PC-3 (cell line): Measurements from ENCODE around the gene MAPKBP1. TPM values are rescaled to one million over a fixed set of nuclear protein-coding genes. Genes with fewer than 3 reads are reported as not detected.

ENCODE experiments used
- ATAC-seq: fragments of 200-7000 bp; cut with Tn5 transposase; 2 replicates; pipeline ENCODE4 v1.9.1; 2020; ENCODE audit warnings: mild to moderate bottlenecking, moderate library complexity
- BruUV-seq: library from RNA; stranded (reverse); fragments of 400-500 nt; replicated peaks from 2 replicates; lab custom pipeline; 2021; lab: Mats Ljungman, UMichigan
- CTCF ChIA-PET: fragments of 300-600 bp; sonication (Branson Sonifier 250); formaldehyde crosslinking; loops from one replicate; lab custom pipeline; 2022; ENCODE audit warnings: antibody characterized with exemption; lab: Charles Lee
- POLR2A ChIA-PET: fragments of 300-600 bp; sonication (Branson Sonifier 250); formaldehyde crosslinking; loops from one replicate; lab custom pipeline; 2022; ENCODE audit warnings: antibody characterized with exemption; ENCODE audit not compliant: unreplicated experiment; lab: Charles Lee
- DNase-seq: peaks from one replicate; pipeline ENCODE4 v3.0.0-alpha.2; 2015
- H2AFZ ChIP-seq: fragments of 300-600 bp; sonication (generic); 2 replicates; pipeline ENCODE4 v1.6.0; 2016; ENCODE audit warnings: antibody characterized with exemption, low read length
- H3F3A ChIP-seq: fragments of 300-600 bp; sonication (generic); one replicate; pipeline ENCODE4 v1.6.0; 2017; ENCODE audit warnings: antibody characterized with exemption, low read length, control low read depth, mild to moderate bottlenecking; ENCODE audit not compliant: unreplicated experiment
- H3K27ac ChIP-seq: fragments of 300-600 bp; sonication (generic); 2 replicates; pipeline ENCODE4 v1.5.1; 2016; ENCODE audit warnings: mild to moderate bottlenecking, low read length
- H3K27me3 ChIP-seq: fragments of 300-600 bp; sonication (generic); 2 replicates; pipeline ENCODE4 v1.6.1; 2016; ENCODE audit warnings: low read length, mixed read lengths
- H3K36me3 ChIP-seq: fragments of 300-600 bp; sonication (generic); 2 replicates; pipeline ENCODE4 v1.6.1; 2016; ENCODE audit warnings: low read depth, mixed run types, low read length, mixed read lengths
- H3K4me1 ChIP-seq: fragments of 300-600 bp; sonication (generic); 2 replicates; pipeline ENCODE4 v1.5.1; 2016; ENCODE audit warnings: low read length; ENCODE audit not compliant: insufficient read depth
- H3K4me2 ChIP-seq: fragments of 300-600 bp; sonication (generic); 2 replicates; pipeline ENCODE4 v1.6.0; 2016; ENCODE audit warnings: low read length
- H3K4me3 ChIP-seq: fragments of 300-600 bp; sonication (generic); 2 replicates; pipeline ENCODE4 v1.5.1; 2016; ENCODE audit warnings: mild to moderate bottlenecking, low read length, mixed read lengths
- H3K79me2 ChIP-seq: fragments of 300-600 bp; sonication (generic); 2 replicates; pipeline ENCODE4 v1.6.1; 2017; ENCODE audit warnings: low read length, mixed read lengths
- H3K9ac ChIP-seq: fragments of 300-600 bp; sonication (generic); 2 replicates; pipeline ENCODE4 v1.6.0; 2016; ENCODE audit warnings: mild to moderate bottlenecking, low read length
- H3K9me2 ChIP-seq: fragments of 300-600 bp; sonication (generic); replicated peaks from 2 replicates; pipeline ENCODE4 v1.6.1; 2016; ENCODE audit warnings: mixed run types, low read length, mixed read lengths
- H3K9me3 ChIP-seq: fragments of 300-600 bp; sonication (generic); 2 replicates; pipeline ENCODE4 v1.6.1; 2016; ENCODE audit warnings: low read length, mixed read lengths
- H4K20me1 ChIP-seq: fragments of 300-600 bp; sonication (generic); 2 replicates; pipeline ENCODE4 v1.6.1; 2016; ENCODE audit warnings: low read length, mixed read lengths
- EZH2 ChIP-seq: fragments of 300-600 bp; sonication (generic); IDR thresholded peaks from one replicate; pipeline ENCODE4 v1.6.1; 2017; ENCODE audit warnings: antibody characterized with exemption, mild to moderate bottlenecking, low read length; ENCODE audit not compliant: unreplicated experiment
- EZH2phosphoT487 ChIP-seq: fragments of 300-600 bp; sonication (generic); IDR thresholded peaks from 2 replicates; pipeline ENCODE4 v1.6.1; 2018; ENCODE audit warnings: mild to moderate bottlenecking, antibody characterized with exemption, low read length, borderline replicate concordance
- intact Hi-C: fragments of 100-400 bp; cut with micrococcal nuclease; formaldehyde crosslinking; loops from 2 replicates; pipeline ENCODE4 v1.9.0; 2023
- total RNA-seq: library from RNA; depleted of rRNA; stranded (reverse); fragments of >200 nt; gene quantifications from 2 replicates; pipeline ENCODE4 v1.2.3, GENCODE V29; 2014
- TF ChIP-seq, protein P1 (sequence below): fragments of 300-600 bp; sonication (generic); conservative IDR thresholded peaks from 2 replicates; pipeline ENCODE4 v1.5.1; 2017; ENCODE audit warnings: antibody characterized with exemption, low read depth, mild to moderate bottlenecking, low read length

The MAPKBP1 gene
- total RNA-seq, 1 experiment from 2014 or later = 29.1 TPM

DNA sequence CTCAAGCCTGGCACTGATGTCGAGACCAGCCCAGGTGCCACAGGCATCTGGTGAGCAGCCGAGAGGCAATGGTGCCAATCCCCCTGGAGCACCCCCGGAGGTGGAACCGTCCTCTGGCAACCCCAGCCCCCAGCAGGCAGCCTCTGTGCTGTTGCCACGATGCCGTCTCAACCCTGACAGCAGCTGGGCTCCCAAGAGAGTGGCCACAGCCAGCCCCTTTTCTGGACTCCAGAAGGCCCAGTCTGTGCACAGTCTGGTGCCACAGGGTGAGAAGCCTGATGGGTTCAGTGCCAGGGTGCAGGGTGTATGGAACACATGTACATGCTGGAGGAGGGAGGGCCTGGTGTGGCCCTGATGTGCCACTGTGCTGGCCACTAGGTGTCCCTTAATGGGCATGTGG, 48.7 kb downstream of the MAPKBP1 start:
- H3K4me1 ChIP-seq = peaks cover 4% of the 10 kb centered on the region; the same call in 1 of the 2 replicates
- DNase-seq = no peak
- peaks cover 17% of the 10 kb centered on the region for H3K36me3 ChIP-seq
- ChIA-PET POLR2A (interaction anchor here (0.5 kb wide), 1 partner anchor 662 kb away, joined by 4 read pairs; no protein-coding TSS in a partner anchor), CTCF (no interaction called here)
- H3K9me2 ChIP-seq = no peaks in the 10 kb centered on the region
- TF ChIP-seq, protein P1, sequence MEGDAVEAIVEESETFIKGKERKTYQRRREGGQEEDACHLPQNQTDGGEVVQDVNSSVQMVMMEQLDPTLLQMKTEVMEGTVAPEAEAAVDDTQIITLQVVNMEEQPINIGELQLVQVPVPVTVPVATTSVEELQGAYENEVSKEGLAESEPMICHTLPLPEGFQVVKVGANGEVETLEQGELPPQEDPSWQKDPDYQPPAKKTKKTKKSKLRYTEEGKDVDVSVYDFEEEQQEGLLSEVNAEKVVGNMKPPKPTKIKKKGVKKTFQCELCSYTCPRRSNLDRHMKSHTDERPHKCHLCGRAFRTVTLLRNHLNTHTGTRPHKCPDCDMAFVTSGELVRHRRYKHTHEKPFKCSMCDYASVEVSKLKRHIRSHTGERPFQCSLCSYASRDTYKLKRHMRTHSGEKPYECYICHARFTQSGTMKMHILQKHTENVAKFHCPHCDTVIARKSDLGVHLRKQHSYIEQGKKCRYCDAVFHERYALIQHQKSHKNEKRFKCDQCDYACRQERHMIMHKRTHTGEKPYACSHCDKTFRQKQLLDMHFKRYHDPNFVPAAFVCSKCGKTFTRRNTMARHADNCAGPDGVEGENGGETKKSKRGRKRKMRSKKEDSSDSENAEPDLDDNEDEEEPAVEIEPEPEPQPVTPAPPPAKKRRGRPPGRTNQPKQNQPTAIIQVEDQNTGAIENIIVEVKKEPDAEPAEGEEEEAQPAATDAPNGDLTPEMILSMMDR = peak; percentile 36; the same call in 1 of the 2 replicates
- no peak for TF ChIP-seq EZH2phosphoT487
- no peaks in the 10 kb centered on the region for H3F3A ChIP-seq
- no peak overlapping the region for H2AFZ ChIP-seq
- no peaks in the 10 kb centered on the region for H4K20me1 ChIP-seq
- no peak overlapping the region for H3K9ac ChIP-seq
- BruUV-seq = no TSS peak
- intact Hi-C loops = loop anchor here (10.0 kb wide), 1 partner anchor 152 kb away; the partner anchor contains the start of gene EHD4
- ATAC-seq = no peak
- no peak overlapping the region for H3K27ac ChIP-seq
- no peak overlapping the region for H3K4me2 ChIP-seq
- H3K9me3 ChIP-seq = no peaks in the 10 kb centered on the region
- no peak overlapping the region for H3K4me3 ChIP-seq
- no peaks in the 10 kb centered on the region for H3K27me3 ChIP-seq
- no peaks in the 10 kb centered on the region for H3K79me2 ChIP-seq

DNA sequence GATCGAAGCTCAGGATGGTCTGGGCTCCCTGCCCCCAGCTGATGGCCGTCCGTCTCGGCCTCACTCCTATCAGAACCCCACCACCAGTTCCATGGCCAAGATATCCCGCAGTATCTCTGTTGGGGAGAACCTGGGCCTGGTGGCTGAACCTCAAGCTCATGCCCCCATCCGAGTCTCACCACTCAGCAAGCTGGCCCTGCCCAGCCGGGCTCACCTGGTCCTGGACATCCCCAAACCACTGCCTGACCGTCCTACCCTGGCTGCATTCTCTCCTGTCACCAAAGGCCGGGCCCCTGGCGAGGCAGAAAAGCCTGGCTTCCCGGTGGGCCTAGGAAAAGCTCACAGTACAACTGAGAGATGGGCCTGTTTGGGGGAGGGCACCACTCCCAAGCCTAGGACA, 49.2 kb downstream of the MAPKBP1 start:
- Histone ChIP-seq H3K4me1 (peaks cover 4% of the 10 kb centered on the region; the same call in 1 of the 2 replicates), H3K27ac (no peak overlapping the region), H4K20me1 (no peaks in the 10 kb centered on the region), H3F3A (no peaks in the 10 kb centered on the region), H3K4me3 (no peak overlapping the region), H3K9me3 (no peaks in the 10 kb centered on the region), H3K4me2 (no peak overlapping the region), H3K36me3 (peaks cover 11% of the 10 kb centered on the region), H3K27me3 (no peaks in the 10 kb centered on the region), H2AFZ (no peak overlapping the region), H3K9ac (no peak overlapping the region), H3K9me2 (no peaks in the 10 kb centered on the region), H3K79me2 (peaks cover 3% of the 10 kb centered on the region; the same call in 1 of the 2 replicates)
- TF ChIP-seq EZH2 = no peak
- TF ChIP-seq, protein P1 = no peak
- ChIA-PET CTCF (no interaction called here), POLR2A (no interaction called here)
- no peak for ATAC-seq
- no TSS peak for BruUV-seq
- no peak for DNase-seq
- intact Hi-C loops = loop anchor here (10.0 kb wide), 1 partner anchor 151 kb away; the partner anchor contains the start of gene EHD4

DNA sequence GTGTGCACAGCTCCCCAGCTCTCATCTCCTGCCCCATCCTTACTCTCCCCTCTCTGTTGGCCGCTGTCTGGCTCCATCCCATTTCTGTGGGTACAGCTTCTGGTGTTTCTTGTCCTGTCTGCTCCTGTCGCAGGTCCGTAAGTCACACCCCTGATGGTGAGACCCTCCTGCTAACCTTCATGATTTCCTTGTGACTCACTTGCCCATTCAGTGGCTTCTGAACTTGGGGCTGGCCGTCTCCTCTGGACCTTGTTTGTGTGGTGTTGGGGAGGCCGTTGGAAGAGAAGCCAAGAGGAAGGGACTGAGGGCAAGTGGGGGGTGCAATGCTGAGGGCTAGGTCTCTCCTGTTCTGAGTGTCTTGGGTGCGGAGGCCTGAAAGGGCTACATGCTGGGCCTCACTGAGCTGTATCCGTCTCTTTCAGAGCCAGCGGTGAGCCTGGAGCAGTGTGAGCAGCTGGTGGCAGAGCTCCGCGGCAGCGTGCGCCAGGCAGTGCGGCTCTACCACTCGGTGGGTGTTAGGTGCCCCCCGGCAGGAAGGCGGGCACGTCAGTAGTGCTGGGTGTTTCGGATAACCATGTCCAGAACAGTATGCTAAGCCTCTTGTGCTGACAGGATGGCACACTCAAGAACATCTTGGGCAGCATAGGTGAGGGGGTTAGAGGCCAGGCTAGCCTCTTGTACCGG, 49.9 kb downstream of the MAPKBP1 start:
- peaks cover 7% of the 10 kb centered on the region for H3K36me3 ChIP-seq
- no peak for ATAC-seq
- POLR2A ChIA-PET = no interaction called here

More for the DNA sequence above, 49.9 kb downstream of the MAPKBP1 start:
- Histone ChIP-seq H4K20me1 (no peaks in the 10 kb centered on the region), H2AFZ (no peak overlapping the region), H3K4me2 (no peak overlapping the region), H3K9me3 (no peaks in the 10 kb centered on the region), H3K27ac (no peak overlapping the region), H3K27me3 (no peaks in the 10 kb centered on the region), H3K9ac (no peak overlapping the region), H3F3A (no peaks in the 10 kb centered on the region), H3K4me1 (peaks cover 10% of the 10 kb centered on the region), H3K9me2 (no peaks in the 10 kb centered on the region), H3K79me2 (peaks cover 9% of the 10 kb centered on the region; the same call in 1 of the 2 replicates), H3K4me3 (no peak overlapping the region)
- TF ChIP-seq EZH2 (no peak), EZH2phosphoT487 (no peak)
- TF ChIP-seq, protein P1 = no peak
- no peak for DNase-seq
- CTCF ChIA-PET = no interaction called here
- intact Hi-C loops = loop anchor here (10.0 kb wide), 1 partner anchor 151 kb away; the partner anchor contains the start of gene EHD4
- no TSS peak for BruUV-seq
